K562 (cell line): Measurements from ENCODE around the gene ATAD3B. TPM values are rescaled to one million over a fixed set of nuclear protein-coding genes. Genes with fewer than 3 reads are reported as not detected.

Experiments used
- ZNF318 ChIP-seq, 2 experiments: fragments of 450-650 bp; IDR thresholded peaks; 2 replicates each; pipeline ENCODE4 v1.6.1; 2016; ENCODE audit warnings: mild to moderate bottlenecking in 2 of 2, borderline replicate concordance in 1 of 2, low read depth in 1 of 2, moderate library complexity in 1 of 2
- polyA plus RNA-seq, 8 experiments: library from polyadenylated mRNA; depleted of rRNA in 4 of 8; stranded (reverse) in 5 of 8; unstranded in 3 of 8; fragments of >200 nt; fragmentation: Nextera tagmentation in 2 of 8; fragmentation: Illumina TruSeq in 1 of 8; extraction: Ambion mirVana in 2 of 8; extraction: Trizol in 1 of 8; gene quantifications; 2 replicates each; pipeline versions ENCODE4 v1.2.1 to v1.2.3, GENCODE V29; 2011 to 2014; ENCODE audit warnings: inconsistent platforms in 1 of 8, missing spikeins in 1 of 8
- total RNA-seq, 7 experiments: library from RNA; depleted of rRNA in 6 of 7; stranded (reverse); fragments of >200 nt in 6 of 7; fragmentation: Illumina TruSeq in 2 of 7; extraction: Trizol in 2 of 7; gene quantifications; 2 replicates each; pipeline versions ENCODE4 v1.2.1 to v1.2.3, GENCODE V29; 2011 to 2021; ENCODE audit warnings: low replicate concordance in 1 of 7

The ATAD3B gene
- total and polyA plus RNA-seq, 9 of the 15 experiments (the other 6 are each of a cell fraction or from before 2014, with no cell fraction given) = 0.07 to 113 (median 27.7) TPM

DNA sequence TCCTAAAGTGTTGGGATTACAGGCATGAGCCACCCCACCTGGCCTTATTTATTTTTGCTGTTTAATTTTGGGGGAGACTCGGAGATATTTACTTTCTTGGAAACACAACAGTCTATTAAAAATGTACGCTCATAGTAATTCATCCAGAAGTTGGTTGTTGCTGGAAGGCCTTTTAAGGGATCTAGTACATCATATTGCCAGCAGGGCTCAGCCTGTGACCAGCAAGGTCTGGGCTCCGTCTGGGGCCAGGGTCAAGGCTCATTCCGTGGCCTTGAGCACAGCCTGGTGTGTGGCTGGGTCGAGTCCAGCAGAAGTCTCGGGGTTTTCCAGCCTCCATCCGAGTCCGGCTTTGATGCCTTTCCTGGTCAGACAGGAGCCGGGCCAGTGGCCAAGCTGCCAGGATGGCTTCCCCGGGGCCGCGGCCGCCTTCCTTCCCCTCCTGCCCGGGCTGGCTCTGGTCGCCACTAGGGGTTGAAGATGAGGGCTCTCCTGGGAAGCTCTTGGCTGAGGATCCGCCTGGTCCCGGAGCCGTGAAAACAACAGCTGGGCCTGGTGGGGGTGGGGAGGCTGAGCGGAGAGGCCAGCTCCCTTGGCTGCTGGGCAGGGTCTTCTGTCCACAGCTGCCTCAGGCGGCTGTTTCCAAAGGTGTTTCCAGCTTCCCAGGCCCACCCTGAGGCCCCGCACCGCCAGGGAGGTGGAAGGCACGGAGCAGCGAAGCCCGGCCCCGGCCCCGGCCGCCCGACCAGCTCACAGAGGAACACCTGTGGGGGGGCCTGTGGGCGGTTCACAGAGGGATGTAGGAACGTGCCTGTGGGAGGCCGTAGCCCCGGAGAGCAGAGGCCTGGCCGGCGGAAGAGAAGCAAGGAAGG is 41.2 kb upstream of the ATAD3B start (continued):
- TF ChIP-seq ZNF318 (IDR thresholded peaks at IDR 0.05; ENCODE audit: borderline replicate concordance in 1 of 2, low read depth in 1 of 2) = no peak
